ENCODE results near the gene DGKI. TPM values are rescaled to one million over a fixed set of nuclear protein-coding genes. Genes with fewer than 3 reads are reported as not detected.

DGKI gene
- total RNA-seq, 1 experiment from 2014 or later: 0.39 TPM

DNA sequence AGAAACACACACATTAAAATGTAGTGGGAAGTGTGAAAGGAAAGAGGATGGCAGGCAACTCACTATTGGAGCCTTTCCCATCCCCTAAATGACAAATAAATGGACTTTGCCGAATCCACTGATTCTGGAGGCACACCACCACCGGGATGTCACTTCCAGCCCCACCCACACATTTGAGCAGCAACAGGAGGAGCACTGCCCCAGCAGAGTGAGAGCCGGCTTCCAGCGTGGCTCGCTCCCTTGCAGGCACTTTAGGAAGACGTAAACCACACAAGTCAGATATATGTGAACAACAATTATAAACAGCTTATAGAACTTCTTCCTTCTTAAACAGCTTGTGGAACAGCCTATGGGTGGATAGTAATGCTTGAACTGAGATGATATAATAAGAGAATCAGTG, 191.0 kb downstream of the DGKI start:
- intact Hi-C loops (cut with micrococcal nuclease; ENCODE audit: unreplicated experiment): loop anchor here (1.0 to 5.0 kb wide), 2 partner anchors 243 to 346 kb away; partner anchors contain the start of gene CREB3L2
- no peak for DNase-seq (ENCODE audit: low spot score)
- no peaks in the 10 kb centered on the region for H3K4me1 ChIP-seq (ENCODE audit: insufficient read depth, low read length, poor library complexity, severe bottlenecking)
- ChIA-PET POLR2A (ENCODE audit: low non-redundant PET) (no interaction called here), CTCF (interaction anchor here (0.9 to 1.4 kb wide), 4 partner anchors 30 to 355 kb away, joined by 3 to 5 read pairs (median 5); no protein-coding TSS in a partner anchor)
- no peak for TF ChIP-seq EZH2 (IDR thresholded peaks at IDR 0.05; ENCODE audit: borderline replicate concordance, low read depth, low read length, poor library complexity, severe bottlenecking)
- TF ChIP-seq, protein P1, sequence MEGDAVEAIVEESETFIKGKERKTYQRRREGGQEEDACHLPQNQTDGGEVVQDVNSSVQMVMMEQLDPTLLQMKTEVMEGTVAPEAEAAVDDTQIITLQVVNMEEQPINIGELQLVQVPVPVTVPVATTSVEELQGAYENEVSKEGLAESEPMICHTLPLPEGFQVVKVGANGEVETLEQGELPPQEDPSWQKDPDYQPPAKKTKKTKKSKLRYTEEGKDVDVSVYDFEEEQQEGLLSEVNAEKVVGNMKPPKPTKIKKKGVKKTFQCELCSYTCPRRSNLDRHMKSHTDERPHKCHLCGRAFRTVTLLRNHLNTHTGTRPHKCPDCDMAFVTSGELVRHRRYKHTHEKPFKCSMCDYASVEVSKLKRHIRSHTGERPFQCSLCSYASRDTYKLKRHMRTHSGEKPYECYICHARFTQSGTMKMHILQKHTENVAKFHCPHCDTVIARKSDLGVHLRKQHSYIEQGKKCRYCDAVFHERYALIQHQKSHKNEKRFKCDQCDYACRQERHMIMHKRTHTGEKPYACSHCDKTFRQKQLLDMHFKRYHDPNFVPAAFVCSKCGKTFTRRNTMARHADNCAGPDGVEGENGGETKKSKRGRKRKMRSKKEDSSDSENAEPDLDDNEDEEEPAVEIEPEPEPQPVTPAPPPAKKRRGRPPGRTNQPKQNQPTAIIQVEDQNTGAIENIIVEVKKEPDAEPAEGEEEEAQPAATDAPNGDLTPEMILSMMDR (conservative IDR thresholded peaks at IDR 0.05; ENCODE audit: low read depth, low read length): no peak
- H3K4me3 ChIP-seq (ENCODE audit: low read depth, low read length, poor library complexity, severe bottlenecking): no peak overlapping the region
- no TSS peak for BruUV-seq (replicated peaks)
- H3K9me3 ChIP-seq (ENCODE audit: low read depth, low read length, poor library complexity, severe bottlenecking): no peaks in the 10 kb centered on the region
- H3K27me3 ChIP-seq (replicated peaks; ENCODE audit: insufficient read depth, low read depth, low read length, poor library complexity): no peaks in the 10 kb centered on the region
- no peaks in the 10 kb centered on the region for H3K36me3 ChIP-seq (ENCODE audit: insufficient read depth, low read length, poor library complexity, severe bottlenecking)
- no peak overlapping the region for H3K27ac ChIP-seq (ENCODE audit: low read depth, low read length, poor library complexity, severe bottlenecking)

DNA sequence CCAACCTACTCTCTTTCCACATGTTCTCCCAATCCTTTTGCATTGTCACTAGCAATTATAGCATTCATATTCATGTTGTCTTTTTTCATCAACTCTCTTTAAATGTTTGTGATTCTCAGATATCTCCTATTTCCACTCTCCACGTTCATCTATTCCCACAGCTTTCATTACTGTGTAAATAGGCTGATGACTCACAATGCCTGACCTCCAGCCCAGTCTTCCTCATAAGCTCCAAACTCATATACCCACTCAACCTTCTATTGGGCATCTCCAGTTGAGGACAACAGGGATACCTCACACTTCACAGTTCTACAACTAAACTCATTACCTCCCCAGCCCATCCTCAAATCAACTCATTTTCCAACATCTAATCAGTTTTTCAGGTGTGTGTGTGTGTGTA, 194.1 kb downstream of the DGKI start:
- H3K36me3 ChIP-seq (ENCODE audit: insufficient read depth, low read length, poor library complexity, severe bottlenecking): no peaks in the 10 kb centered on the region
- H3K9me3 ChIP-seq (ENCODE audit: low read depth, low read length, poor library complexity, severe bottlenecking): no peaks in the 10 kb centered on the region
- no peak overlapping the region for H3K27ac ChIP-seq (ENCODE audit: low read depth, low read length, poor library complexity, severe bottlenecking)
- TF ChIP-seq EZH2 (IDR thresholded peaks at IDR 0.05; ENCODE audit: borderline replicate concordance, low read depth, low read length, poor library complexity, severe bottlenecking): no peak
- TF ChIP-seq, protein P1 (conservative IDR thresholded peaks at IDR 0.05; ENCODE audit: low read depth, low read length): no peak
- intact Hi-C loops (cut with micrococcal nuclease; ENCODE audit: unreplicated experiment): no loop called here
- no peak for DNase-seq (ENCODE audit: low spot score)
- POLR2A ChIA-PET (ENCODE audit: low non-redundant PET): interaction anchor here (0.5 kb wide), 1 partner anchor 1257 kb away, joined by 3 read pairs; no protein-coding TSS in a partner anchor
- no peaks in the 10 kb centered on the region for H3K4me1 ChIP-seq (ENCODE audit: insufficient read depth, low read length, poor library complexity, severe bottlenecking)
- BruUV-seq (replicated peaks): no TSS peak
- CTCF ChIA-PET: no interaction called here
- H3K27me3 ChIP-seq (replicated peaks; ENCODE audit: insufficient read depth, low read depth, low read length, poor library complexity): peaks cover 3% of the 10 kb centered on the region
- no peak overlapping the region for H3K4me3 ChIP-seq (ENCODE audit: low read depth, low read length, poor library complexity, severe bottlenecking)

DNA sequence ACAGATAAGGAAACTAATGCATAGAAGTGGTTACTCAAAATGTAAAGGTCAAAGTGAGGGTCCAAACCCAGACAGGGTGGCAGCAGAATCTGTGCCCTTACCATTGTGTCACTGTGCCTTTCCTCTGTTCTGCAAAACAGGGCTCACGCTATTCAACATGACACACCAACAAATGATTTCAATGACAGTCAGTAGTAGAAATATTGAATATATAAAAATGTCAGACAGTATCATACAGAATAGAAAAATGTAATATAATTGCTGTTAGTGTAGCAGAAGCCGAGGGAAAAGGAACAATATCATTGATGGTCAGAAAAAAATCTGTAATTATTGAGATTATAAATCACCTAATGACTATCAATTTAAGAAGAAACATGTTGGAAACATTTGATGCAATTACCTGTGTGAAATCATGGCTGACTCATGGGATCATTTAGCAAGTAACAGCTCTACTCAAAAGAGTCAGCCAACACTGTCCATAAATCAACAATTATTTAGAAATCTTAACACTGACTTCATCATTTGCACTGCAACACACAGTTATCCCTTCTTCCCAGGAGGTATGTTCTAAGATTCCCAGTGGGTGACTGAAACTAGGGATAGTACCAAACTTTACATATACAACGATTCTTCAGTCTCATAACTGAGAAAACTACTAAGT, 198.7 kb downstream of the DGKI start:
- TF ChIP-seq, protein P1 (conservative IDR thresholded peaks at IDR 0.05; ENCODE audit: low read depth, low read length): no peak
- no peak for TF ChIP-seq EZH2 (IDR thresholded peaks at IDR 0.05; ENCODE audit: borderline replicate concordance, low read depth, low read length, poor library complexity, severe bottlenecking)
- Histone ChIP-seq H3K4me3 (ENCODE audit: low read depth, low read length, poor library complexity, severe bottlenecking) (no peak overlapping the region), H3K9me3 (ENCODE audit: low read depth, low read length, poor library complexity, severe bottlenecking) (no peaks in the 10 kb centered on the region), H3K4me1 (ENCODE audit: insufficient read depth, low read length, poor library complexity, severe bottlenecking) (no peaks in the 10 kb centered on the region), H3K27me3 (replicated peaks; ENCODE audit: insufficient read depth, low read depth, low read length, poor library complexity) (peaks cover 3% of the 10 kb centered on the region), H3K27ac (ENCODE audit: low read depth, low read length, poor library complexity, severe bottlenecking) (no peak overlapping the region), H3K36me3 (ENCODE audit: insufficient read depth, low read length, poor library complexity, severe bottlenecking) (no peaks in the 10 kb centered on the region)
- ChIA-PET POLR2A (ENCODE audit: low non-redundant PET) (no interaction called here), CTCF (no interaction called here)
- DNase-seq (ENCODE audit: low spot score): no peak
- BruUV-seq (replicated peaks): no TSS peak
- intact Hi-C loops (cut with micrococcal nuclease; ENCODE audit: unreplicated experiment): no loop called here
